Measurements from ENCODE around the gene RAD1. TPM values are rescaled to one million over a fixed set of nuclear protein-coding genes. Genes with fewer than 3 reads are reported as not detected.

The RAD1 gene
- total RNA-seq, 2 experiments from 2014 or later = 37.9 to 39.2 TPM

DNA sequence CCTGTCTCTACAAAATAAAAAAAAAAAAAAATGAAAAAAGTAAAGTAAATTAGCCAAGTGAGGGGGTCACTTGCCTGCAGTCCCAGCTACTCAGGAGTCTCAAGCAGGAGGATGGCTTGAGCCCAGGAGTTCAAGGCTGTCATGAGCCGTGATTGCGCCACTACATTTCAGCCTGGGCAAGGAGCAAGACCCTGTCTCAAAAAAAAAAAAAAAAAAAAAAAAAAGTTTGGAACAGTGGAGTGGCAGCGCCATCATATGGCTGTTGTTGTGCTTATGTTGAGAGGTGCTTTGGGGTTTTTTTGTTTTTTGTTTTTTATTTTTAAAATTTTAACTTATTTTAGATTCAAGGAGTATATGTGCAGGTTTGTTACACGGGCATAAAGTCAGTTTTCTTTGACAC is 3.8 kb upstream of the RAD1 start:
- no peak overlapping the region for H3K4me3 Mint-ChIP-seq
- H3K27ac Mint-ChIP-seq = no peak overlapping the region
- intact Hi-C loops (cut with micrococcal nuclease) = no loop called here
- CTCF ChIA-PET = interaction anchor here (1.0 to 1.4 kb wide), 2 partner anchors 10 to 85 kb away, joined by 3 to 5 read pairs; partner anchors contain the start of gene DNAJC21
- DNase-seq = no peak
- TF ChIP-seq, protein P1, sequence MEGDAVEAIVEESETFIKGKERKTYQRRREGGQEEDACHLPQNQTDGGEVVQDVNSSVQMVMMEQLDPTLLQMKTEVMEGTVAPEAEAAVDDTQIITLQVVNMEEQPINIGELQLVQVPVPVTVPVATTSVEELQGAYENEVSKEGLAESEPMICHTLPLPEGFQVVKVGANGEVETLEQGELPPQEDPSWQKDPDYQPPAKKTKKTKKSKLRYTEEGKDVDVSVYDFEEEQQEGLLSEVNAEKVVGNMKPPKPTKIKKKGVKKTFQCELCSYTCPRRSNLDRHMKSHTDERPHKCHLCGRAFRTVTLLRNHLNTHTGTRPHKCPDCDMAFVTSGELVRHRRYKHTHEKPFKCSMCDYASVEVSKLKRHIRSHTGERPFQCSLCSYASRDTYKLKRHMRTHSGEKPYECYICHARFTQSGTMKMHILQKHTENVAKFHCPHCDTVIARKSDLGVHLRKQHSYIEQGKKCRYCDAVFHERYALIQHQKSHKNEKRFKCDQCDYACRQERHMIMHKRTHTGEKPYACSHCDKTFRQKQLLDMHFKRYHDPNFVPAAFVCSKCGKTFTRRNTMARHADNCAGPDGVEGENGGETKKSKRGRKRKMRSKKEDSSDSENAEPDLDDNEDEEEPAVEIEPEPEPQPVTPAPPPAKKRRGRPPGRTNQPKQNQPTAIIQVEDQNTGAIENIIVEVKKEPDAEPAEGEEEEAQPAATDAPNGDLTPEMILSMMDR (IDR thresholded peaks at IDR 0.05) = no peak
- H3K9me3 Mint-ChIP-seq = no peaks in the 10 kb centered on the region
- H3K27me3 Mint-ChIP-seq = no peaks in the 10 kb centered on the region
- ATAC-seq = no peak
- peaks cover 35% of the 10 kb centered on the region for H3K4me1 Mint-ChIP-seq (ENCODE audit: low read depth)
- peaks cover 64% of the 10 kb centered on the region for H3K36me3 Mint-ChIP-seq (ENCODE audit: low read depth)
- POLR2A ChIA-PET = no interaction called here

GRCh38 chr5:34918025-34918424 is 2.7 kb upstream of the RAD1 start:
- H3K4me3 Mint-ChIP-seq = no peak overlapping the region
- POLR2A ChIA-PET = interaction anchor here (4.4 kb wide), 1 partner anchor 11 kb away, joined by 70 read pairs; the partner anchor contains the start of gene DNAJC21

DNA sequence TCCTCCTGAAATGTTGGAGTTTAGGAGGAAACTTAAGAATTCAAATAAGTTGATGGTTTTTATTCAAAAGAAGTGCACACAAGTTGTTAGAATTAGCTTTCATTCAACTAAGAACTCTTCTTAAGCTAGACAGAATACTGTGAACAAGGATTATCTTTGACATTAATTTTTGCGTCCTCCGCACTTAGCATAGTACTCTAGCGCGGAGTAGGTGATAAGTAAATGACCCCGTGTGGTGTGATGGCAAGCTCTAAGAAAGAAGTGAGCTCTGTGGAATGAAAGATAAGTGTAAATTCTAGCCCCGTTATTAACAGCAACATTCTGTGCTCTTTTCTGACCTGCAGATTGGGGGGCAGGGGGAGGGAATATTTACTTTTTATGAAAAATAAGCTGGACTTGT is 1.2 kb upstream of the RAD1 start:
- Mint-ChIP-seq H3K36me3 (ENCODE audit: low read depth) (peaks cover 57% of the 10 kb centered on the region), H3K9me3 (no peaks in the 10 kb centered on the region), H3K4me1 (ENCODE audit: low read depth) (peaks cover 33% of the 10 kb centered on the region), H3K4me3 (no peak overlapping the region), H3K27me3 (no peaks in the 10 kb centered on the region), H3K27ac (no peak overlapping the region)
- ChIA-PET CTCF (interaction anchor here (1.0 to 2.7 kb wide), 5 partner anchors 9 to 87 kb away, joined by 3 to 13 read pairs (median 4); partner anchors contain the start of gene DNAJC21), POLR2A (interaction anchor here (1.0 to 4.4 kb wide), 4 partner anchors 10 to 78 kb away, joined by 3 to 70 read pairs (median 6); partner anchors contain the start of genes DNAJC21 and TTC23L)
- TF ChIP-seq, protein P1 (IDR thresholded peaks at IDR 0.05) = no peak
- intact Hi-C loops (cut with micrococcal nuclease) = no loop called here
- no peak for ATAC-seq
- no peak for DNase-seq

More at GRCh38 chr5:34918025-34918424, 2.7 kb upstream of the RAD1 start:
- intact Hi-C loops (cut with micrococcal nuclease) = no loop called here
- DNase-seq (no peak), ATAC-seq (no peak)
- H3K36me3 Mint-ChIP-seq (ENCODE audit: low read depth) = peaks cover 60% of the 10 kb centered on the region
- TF ChIP-seq, protein P1 (IDR thresholded peaks at IDR 0.05) = no peak
- H3K4me1 Mint-ChIP-seq (ENCODE audit: low read depth) = peaks cover 34% of the 10 kb centered on the region
- no peaks in the 10 kb centered on the region for H3K27me3 Mint-ChIP-seq
- CTCF ChIA-PET = interaction anchor here (0.8 to 1.5 kb wide), 2 partner anchors 20 to 85 kb away, joined by 3 to 5 read pairs; no protein-coding TSS in a partner anchor
- no peaks in the 10 kb centered on the region for H3K9me3 Mint-ChIP-seq
- peak overlapping the region; percentile 34 for H3K27ac Mint-ChIP-seq

- DNase-seq = no peak
- Mint-ChIP-seq H3K27ac (no peak overlapping the region), H3K9me3 (no peaks in the 10 kb centered on the region), H3K36me3 (ENCODE audit: low read depth) (peaks cover 56% of the 10 kb centered on the region), H3K4me3 (no peak overlapping the region), H3K27me3 (no peaks in the 10 kb centered on the region), H3K4me1 (ENCODE audit: low read depth) (peaks cover 29% of the 10 kb centered on the region)
- intact Hi-C loops (cut with micrococcal nuclease) = no loop called here
- TF ChIP-seq, protein P1 (IDR thresholded peaks at IDR 0.05) = no peak
- ATAC-seq = peak; percentile 5
- CTCF ChIA-PET = interaction anchor here (1.0 to 2.7 kb wide), 8 partner anchors 8 to 430 kb away, joined by 3 to 13 read pairs (median 4); partner anchors contain the start of gene DNAJC21
- POLR2A ChIA-PET = interaction anchor here (0.8 to 4.4 kb wide), 8 partner anchors 8 to 87 kb away, joined by 3 to 70 read pairs (median 6); partner anchors contain the start of genes DNAJC21 and TTC23L
Observed at GRCh38 chr5:34915856-34916192, 520 bp upstream of the RAD1 start.

GRCh38 chr5:34914671-34915138 is 599 bp downstream of the RAD1 start:
- DNase-seq (peak; percentile 12), ATAC-seq (peak; percentile 1)
- no peak overlapping the region for H3K27ac Mint-ChIP-seq
- intact Hi-C loops (cut with micrococcal nuclease) = no loop called here
- H3K4me1 Mint-ChIP-seq (ENCODE audit: low read depth) = peaks cover 30% of the 10 kb centered on the region
- H3K27me3 Mint-ChIP-seq = no peaks in the 10 kb centered on the region
- POLR2A ChIA-PET = interaction anchor here (0.6 to 4.4 kb wide), 12 partner anchors 8 to 919 kb away, joined by 3 to 70 read pairs (median 4); partner anchors contain the start of genes DNAJC21 and TTC23L
- TF ChIP-seq, protein P1 (IDR thresholded peaks at IDR 0.05) = no peak
- no peak overlapping the region for H3K4me3 Mint-ChIP-seq
- CTCF ChIA-PET = interaction anchor here (0.6 to 2.7 kb wide), 6 partner anchors 9 to 428 kb away, joined by 3 to 13 read pairs (median 6); partner anchors contain the start of gene DNAJC21
- no peaks in the 10 kb centered on the region for H3K9me3 Mint-ChIP-seq
- peaks cover 57% of the 10 kb centered on the region for H3K36me3 Mint-ChIP-seq (ENCODE audit: low read depth)

Data from activated CD8-positive, alpha-beta T cell treated with anti-CD3 and anti-CD28 coated beads for 36 hours (primary cell).